Hepatic stellate cell (primary cell): ENCODE results near the gene GARIN5B.
"Not testable (repeated sequence)": the region's sequence is repeated elsewhere in the genome, so short reads cannot be mapped to it uniquely, and the experiment has no call there.

Source experiments
- DNase-seq: peaks from one replicate; pipeline ENCODE4 v3.0.0; 2011; ENCODE audit warnings: low spot score

GARIN5B gene

DNA sequence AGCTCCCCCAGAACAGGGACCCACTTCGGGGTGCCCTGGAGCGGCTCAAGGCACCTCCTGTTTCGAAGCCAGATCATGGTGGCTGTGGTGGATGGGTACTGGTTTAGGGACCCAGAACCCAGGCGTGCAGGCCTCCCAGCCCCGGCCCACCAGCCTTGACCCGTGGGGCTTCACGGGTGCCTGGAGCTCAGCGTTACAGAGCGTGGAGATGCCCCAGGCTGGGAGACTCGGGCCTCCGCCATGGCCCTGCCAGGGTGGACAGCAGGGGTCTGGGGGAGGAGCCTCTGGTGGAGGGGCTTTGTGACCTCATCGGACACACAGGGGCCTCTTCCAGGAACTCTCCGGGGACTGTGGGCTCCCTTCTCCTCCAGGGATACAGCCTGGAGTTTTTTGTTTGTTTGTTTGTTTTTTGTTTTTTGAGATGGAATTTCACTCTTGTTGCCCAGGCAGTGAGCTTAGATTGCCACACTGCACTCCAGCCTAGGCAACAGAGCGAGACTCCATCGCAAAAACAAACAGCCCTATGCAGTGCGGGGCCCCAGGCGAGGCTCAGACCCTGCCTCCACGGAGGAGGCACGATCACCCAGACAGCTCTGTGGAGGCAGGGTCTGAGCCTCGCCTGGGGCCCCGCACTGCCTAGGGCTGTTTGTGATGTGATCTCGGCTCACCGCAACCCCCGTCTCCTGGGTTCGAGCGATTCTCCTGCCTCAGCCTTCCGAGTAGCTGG is at the start of gene GARIN5B:
Gene GARIN5B (minus strand): TSS at position 271 of the 727 bp plus-strand sequence. CDS start 194 bp downstream, at position 77.
- DNase-seq, result no peak

DNA sequence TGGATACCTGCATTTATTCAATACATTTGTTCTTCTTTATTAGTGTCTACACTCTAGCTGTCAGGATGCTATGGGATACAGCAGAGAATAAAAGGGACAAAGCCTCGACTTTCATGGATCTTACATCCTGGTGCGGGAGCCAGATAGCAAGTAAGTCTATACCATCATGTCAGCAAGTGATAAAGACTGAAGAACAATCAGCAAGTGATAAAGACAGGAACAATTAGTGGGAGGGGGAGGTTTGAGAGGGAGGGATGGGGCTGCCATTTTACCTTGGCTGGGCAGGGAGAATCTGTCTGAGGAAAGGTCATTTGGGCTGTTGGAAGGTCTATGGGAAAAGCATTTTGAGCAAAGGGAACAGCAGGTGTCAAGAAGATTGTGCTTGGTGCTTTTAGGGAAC is 47.1 kb upstream of the GARIN5B start:
- DNase-seq, result no peak

- DNase-seq, result not testable (repeated sequence)
These were observed 46.1 kb upstream of the GARIN5B start for GRCh38 chr19:55409179-55409578.

DNA sequence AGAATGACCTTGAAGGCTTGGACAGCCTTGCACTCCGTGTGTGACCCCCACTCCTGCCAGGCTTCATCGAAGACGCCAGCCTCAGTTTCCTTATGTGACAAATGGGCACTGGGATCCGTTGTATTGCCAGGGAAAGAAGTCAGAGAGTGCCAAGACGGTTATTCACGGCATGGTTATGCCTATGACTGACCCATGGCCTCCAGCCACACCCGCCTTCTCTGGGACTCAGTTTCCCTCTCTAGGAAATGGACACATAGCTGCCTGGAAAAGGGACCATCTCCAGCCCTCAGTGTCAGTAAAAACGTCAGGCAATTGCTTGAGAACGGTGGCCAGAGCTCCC is 45.4 kb upstream of the GARIN5B start:
- no peak for DNase-seq

- peak; percentile 100 for DNase-seq
These were observed 44.9 kb upstream of the GARIN5B start for GRCh38 chr19:55407800-55408532.

DNA sequence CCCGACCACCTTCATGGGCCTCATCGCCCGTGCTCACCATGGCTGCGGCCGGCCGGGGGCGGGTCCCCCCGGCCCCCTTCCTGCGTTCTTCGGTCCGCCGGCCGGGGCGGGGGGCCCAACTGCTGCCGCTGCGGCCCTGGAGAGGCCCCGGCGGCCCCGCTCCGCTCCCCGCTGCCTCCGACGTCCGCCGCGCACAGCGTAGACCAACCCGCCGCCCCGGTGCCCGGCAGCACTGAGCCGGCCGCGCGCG is 44.4 kb upstream of the GARIN5B start, which contains the start of gene UBE2S:
Gene UBE2S (minus strand): TSS at position 239 of the 250 bp plus-strand sequence. CDS start 199 bp downstream, at position 40.
- not testable (repeated sequence) for DNase-seq

GRCh38 chr19:55406826-55407549 is 43.9 kb upstream of the GARIN5B start:
- DNase-seq, result peak; percentile 69

- DNase-seq, result no peak
These were observed 43.2 kb upstream of the GARIN5B start for GRCh38 chr19:55406091-55406825.

DNA sequence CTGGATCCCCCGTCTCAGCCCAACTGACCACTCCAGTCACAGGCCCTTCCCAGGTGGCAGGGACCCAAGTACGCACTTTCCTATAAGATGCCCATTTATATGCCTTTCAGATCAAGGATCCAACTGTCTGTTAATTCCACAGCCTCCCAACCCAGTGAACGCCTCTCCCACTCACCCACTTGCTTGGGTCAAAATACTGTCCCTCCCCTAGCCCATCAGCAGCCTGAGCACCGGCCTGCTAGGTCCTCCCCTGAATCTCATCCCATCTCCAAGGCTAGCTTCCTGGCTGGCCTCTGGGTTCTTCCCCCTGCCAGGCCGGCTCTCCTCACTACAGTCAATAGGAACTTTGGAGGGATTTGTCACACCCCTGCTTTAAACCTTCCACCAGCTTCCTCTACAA is 42.6 kb upstream of the GARIN5B start:
- DNase-seq, result no peak

GRCh38 chr19:55402509-55402908 is 39.4 kb upstream of the GARIN5B start:
- DNase-seq, result no peak

GRCh38 chr19:55401390-55401789 is 38.3 kb upstream of the GARIN5B start:
- DNase-seq, result not testable (repeated sequence)

GRCh38 chr19:55400281-55401087 is 37.4 kb upstream of the GARIN5B start:
- DNase-seq, result no peak

DNA sequence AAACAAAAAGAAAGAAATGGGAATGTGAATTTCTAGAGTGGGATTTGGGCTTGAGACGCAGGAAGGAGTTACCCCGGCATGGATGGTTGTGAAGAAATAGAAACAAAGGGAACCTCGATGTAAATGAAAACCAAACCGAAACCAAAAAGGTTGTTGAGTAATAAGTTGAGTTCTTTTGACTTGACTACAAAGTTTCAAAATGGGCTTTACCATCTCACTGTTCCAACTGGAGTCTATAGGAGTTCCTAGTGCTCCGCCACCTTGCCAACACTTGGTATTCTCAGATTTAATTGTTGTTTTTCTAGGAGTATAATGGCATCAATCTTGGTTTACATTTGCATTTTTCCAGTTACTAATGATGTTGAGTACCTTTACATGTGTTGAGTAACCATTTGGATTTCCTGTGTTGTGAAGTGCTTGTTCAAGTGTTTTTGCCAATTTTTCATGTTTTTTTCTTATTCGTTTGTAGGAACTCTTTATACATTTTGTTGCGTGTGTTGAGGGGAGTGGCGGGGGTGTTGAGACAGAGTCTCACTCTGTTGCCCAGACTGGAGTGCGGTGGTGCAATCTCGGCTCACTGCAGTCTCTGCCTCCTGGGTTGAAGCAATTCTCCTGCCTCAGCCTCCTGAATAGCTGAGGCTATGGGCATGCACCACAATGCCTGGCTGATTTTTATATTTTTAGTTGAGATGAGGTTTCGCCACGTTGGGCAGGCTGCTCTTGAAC is 35.3 kb upstream of the GARIN5B start:
- DNase-seq, result no peak

DNA sequence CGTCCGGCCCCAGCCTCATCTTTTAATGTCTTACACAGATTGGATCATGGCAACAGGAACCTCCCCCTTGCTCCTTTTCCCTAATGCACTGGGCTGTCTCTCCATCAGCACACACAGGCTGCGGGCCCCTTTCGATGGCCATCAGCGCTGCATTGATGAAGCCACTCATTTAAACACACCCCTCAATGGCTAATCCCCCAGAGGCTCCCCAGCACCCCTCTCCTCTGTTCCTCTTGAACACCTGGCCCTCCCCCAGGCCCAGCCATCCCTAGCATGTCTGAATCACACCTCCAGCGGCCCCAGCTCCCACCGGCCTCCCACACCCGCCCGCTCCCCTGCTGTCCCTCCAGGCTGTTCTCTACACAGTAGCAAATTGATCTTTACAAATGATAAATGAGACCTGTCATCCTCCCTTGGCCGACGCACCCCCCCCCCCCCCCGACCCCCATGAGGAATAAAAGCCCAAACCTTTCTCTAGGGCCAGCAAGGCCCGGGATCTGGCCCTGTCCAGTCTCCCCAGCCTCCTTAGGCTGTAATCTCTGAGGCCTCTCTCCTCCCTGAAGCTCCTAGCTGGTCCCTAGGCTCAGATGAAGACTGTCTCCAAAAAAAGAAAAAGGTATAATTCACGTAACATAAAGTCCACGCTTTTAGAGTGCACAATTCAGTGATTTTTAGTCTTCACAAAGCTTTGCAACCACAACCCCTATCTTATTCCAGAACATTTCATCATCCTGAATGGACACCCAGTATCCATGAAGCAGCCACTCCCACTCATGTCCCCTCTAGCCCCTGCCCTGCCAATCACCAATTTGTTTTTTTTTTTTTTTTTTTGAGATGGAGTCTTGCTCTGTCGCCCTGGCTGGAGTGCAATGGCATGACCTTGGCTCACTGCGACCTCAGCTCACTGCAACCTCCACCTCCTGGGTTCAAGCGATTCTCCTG is 30.0 kb upstream of the GARIN5B start:
- DNase-seq, result no peak

DNA sequence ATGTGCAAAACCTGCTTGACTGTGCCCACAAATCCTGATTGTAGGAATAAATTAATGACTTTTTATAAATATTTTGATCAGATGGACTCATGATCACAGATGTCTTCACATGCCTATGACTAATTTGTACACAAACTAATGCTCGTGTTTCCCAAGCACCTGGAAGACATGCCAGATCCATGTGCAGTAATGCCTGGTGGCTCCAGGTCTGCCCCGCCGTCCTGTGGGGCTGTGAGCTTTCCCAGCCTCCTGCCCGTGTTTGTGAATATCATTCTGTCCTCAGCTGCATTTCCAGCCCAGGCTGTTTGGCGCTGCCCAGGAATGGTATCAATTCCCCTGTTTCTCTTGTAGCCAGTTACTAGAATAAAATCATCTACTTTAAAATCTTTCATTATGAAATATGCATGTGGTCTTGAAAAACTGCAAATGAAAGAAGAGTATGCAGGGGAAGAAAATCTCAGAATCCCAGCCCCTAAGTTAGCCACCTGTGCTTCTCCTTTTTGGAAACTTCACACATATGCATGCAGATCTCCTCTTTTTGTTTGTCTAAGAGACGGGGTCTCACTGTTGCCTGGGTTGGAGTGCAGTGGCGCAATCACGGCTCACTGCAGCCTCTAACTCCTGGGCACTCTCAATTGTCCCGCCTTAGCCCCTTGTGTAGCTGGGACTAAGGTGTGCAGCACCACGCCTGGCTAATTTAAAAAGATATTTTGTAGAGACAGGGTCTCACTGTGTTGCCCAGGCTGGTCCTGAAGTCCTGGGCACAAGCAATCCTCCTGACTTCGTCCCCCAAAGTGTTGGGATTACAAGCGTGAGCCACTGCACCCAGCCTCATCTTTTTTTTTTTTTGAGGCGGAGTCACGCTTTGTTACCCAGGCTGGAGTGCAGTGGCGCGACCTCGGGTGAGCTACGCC is 28.9 kb upstream of the GARIN5B start:
- DNase-seq, result no peak

- DNase-seq, result no peak
These were observed 28.2 kb upstream of the GARIN5B start for GRCh38 chr19:55391191-55391670.

- DNase-seq, result no peak
These were observed 27.4 kb upstream of the GARIN5B start for GRCh38 chr19:55390461-55390880.
